SK-N-MC (cell line): ENCODE measurements around the gene SNRNP40.

Experiments
- EZH2 ChIP-seq: fragments of 200-600 bp; sonication (generic); IDR thresholded peaks from one replicate; pipeline ENCODE4 v1.6.1; 2017; ENCODE audit warnings: antibody characterized with exemption
- FOXP2 ChIP-seq: optimal IDR thresholded peaks from 2 replicates; pipeline ENCODE3; 2011; ENCODE audit warnings: mild to moderate bottlenecking, moderate library complexity; ENCODE audit not compliant: insufficient read depth; ENCODE audit errors: extremely low read length, control extremely low read depth
- POLR2AphosphoS5 ChIP-seq: IDR thresholded peaks from 2 replicates; pipeline ENCODE4 v1.6.1; 2012; ENCODE audit warnings: mild to moderate bottlenecking, low read depth, low read length, borderline replicate concordance

DNA sequence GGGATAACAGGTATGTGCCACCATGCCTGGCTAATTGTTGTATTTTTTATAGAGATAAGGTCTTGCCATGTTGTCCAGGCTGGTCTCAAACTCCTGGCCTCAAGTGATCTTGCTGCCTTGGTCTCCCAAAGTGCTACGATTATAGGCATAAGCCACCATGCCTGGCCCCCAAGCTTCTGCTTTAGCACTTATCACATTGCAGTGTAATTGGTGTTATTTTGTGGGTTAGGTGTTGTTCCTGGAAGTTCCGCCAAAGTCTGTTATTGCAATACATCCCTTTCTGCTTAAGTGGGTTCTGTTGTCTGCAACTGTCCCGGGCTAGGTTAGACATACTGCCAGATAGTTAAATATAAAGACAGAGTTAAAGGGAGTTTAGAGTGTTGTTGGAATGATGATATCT, 3.6 kb upstream of the SNRNP40 start:
- no peak for TF ChIP-seq EZH2
- no peak for TF ChIP-seq POLR2AphosphoS5
- no peak for TF ChIP-seq FOXP2
